HG03460 (cell line): Measurements from ENCODE around the gene PCSK2.

Experiments used
- ATAC-seq: cut with Tn5 transposase; IDR thresholded peaks from one replicate; pipeline ENCODE4 v1.9.1; 2021; ENCODE audit not compliant: unreplicated experiment

Gene PCSK2

GRCh38 chr20:17470521-17470920 is 243.7 kb downstream of the PCSK2 start:
- ATAC-seq, result no peak

- ATAC-seq, result no peak
Measured at GRCh38 chr20:17470973-17471372, 244.1 kb downstream of the PCSK2 start.

- no peak for ATAC-seq
Measured at GRCh38 chr20:17471606-17472187, 244.9 kb downstream of the PCSK2 start.

- ATAC-seq, result no peak
Measured at GRCh38 chr20:17473659-17474058, 246.8 kb downstream of the PCSK2 start.

GRCh38 chr20:17479063-17479657 is 252.3 kb downstream of the PCSK2 start:
- ATAC-seq, result no peak

GRCh38 chr20:17480696-17481095 is 253.9 kb downstream of the PCSK2 start:
- ATAC-seq, result no peak

- ATAC-seq, result no peak
Measured at GRCh38 chr20:17481661-17482060, 254.8 kb downstream of the PCSK2 start.

GRCh38 chr20:17482536-17482935 is 255.7 kb downstream of the PCSK2 start:
- ATAC-seq, result no peak

GRCh38 chr20:17485017-17485416 is 258.2 kb downstream of the PCSK2 start:
- ATAC-seq, result no peak

- no peak for ATAC-seq
Measured at GRCh38 chr20:17488916-17489600, 262.2 kb downstream of the PCSK2 start.

GRCh38 chr20:17490501-17490900 is 263.7 kb downstream of the PCSK2 start:
- ATAC-seq, result no peak

- ATAC-seq, result no peak
Measured at GRCh38 chr20:17491041-17491440, 264.2 kb downstream of the PCSK2 start.

GRCh38 chr20:17491488-17491887 is 264.6 kb downstream of the PCSK2 start:
- no peak for ATAC-seq

GRCh38 chr20:17493173-17493572 is 266.3 kb downstream of the PCSK2 start:
- ATAC-seq, result no peak

GRCh38 chr20:17494201-17494600 is 267.4 kb downstream of the PCSK2 start:
- no peak for ATAC-seq

- no peak for ATAC-seq
Measured at GRCh38 chr20:17495826-17496225, 269.0 kb downstream of the PCSK2 start.

- no peak for ATAC-seq
Measured at GRCh38 chr20:17497821-17498580, 271.2 kb downstream of the PCSK2 start.

- ATAC-seq, result no peak
Measured at GRCh38 chr20:17498641-17499040, 271.8 kb downstream of the PCSK2 start.

GRCh38 chr20:17499041-17499440 is 272.2 kb downstream of the PCSK2 start:
- no peak for ATAC-seq

GRCh38 chr20:17500271-17500670 is 273.4 kb downstream of the PCSK2 start:
- no peak for ATAC-seq

GRCh38 chr20:17500826-17501225 is 274.0 kb downstream of the PCSK2 start:
- ATAC-seq, result no peak

GRCh38 chr20:17501701-17502100 is 274.9 kb downstream of the PCSK2 start:
- no peak for ATAC-seq
